GM12878 (cell line): ENCODE results near the gene BRINP2. TPM values are rescaled to one million over a fixed set of nuclear protein-coding genes. Genes with fewer than 3 reads are reported as not detected.

Source experiments
- ATAC-seq: fragments of 200-7000 bp; cut with Tn5 transposase; 3 replicates; pipeline ENCODE4 v1.9.1; 2020; ENCODE audit warnings: mild to moderate bottlenecking, moderate library complexity
- BruUV-seq: library from RNA; stranded (reverse); fragments of 400-500 nt; replicated peaks from 2 replicates; lab custom pipeline; 2021; lab: Mats Ljungman, UMichigan
- CTCF ChIA-PET: fragments of 300-600 bp; sonication (Branson Sonifier 250); formaldehyde crosslinking; extraction: SDS; loops from one replicate; lab custom pipeline; 2021; ENCODE audit warnings: inconsistent platforms; lab: Yijun Ruan, JAX
- POLR2A ChIA-PET: fragments of 350-600 bp; formaldehyde crosslinking; extraction: SDS; loops from one replicate; lab custom pipeline; 2021; ENCODE audit warnings: inconsistent platforms; lab: Charles Lee
- RAD21 ChIA-PET: fragments of 300-600 bp; sonication (Branson Sonifier 250); formaldehyde crosslinking; loops from one replicate; lab custom pipeline; 2023; ENCODE audit warnings: antibody characterized with exemption; ENCODE audit not compliant: unreplicated experiment; lab: Charles Lee
- SMC1A ChIA-PET: fragments of 300-600 bp; sonication (Branson Sonifier 250); formaldehyde crosslinking; loops from one replicate; lab custom pipeline; 2023; ENCODE audit not compliant: unreplicated experiment, uncharacterized antibody; lab: Charles Lee
- DNase-seq: peaks from one replicate; pipeline ENCODE4 v3.0.0-alpha.2; 2011; ENCODE audit warnings: low read depth, low spot score
- FAIRE-seq: peaks from 3 replicates; lab custom pipeline; 2011; peaks lifted over from hg19 to GRCh38; lab: Jason Lieb, UNC
- H2AFZ ChIP-seq: 2 replicates; pipeline ENCODE4 v1.6.0; 2011; ENCODE audit warnings: low read depth, low read length, control low read depth; ENCODE audit not compliant: control insufficient read depth
- H3K27ac ChIP-seq: 2 replicates; pipeline ENCODE4 v1.5.1; 2011; ENCODE audit warnings: control low read depth; ENCODE audit not compliant: control insufficient read depth, insufficient read depth
- H3K27me3 ChIP-seq, 2 experiments: replicated peaks in 1 of 2; 2 replicates each; pipeline versions ENCODE4 v1.6.0 to v1.6.1; 2011; ENCODE audit warnings: low read length in 1 of 2; ENCODE audit not compliant: control insufficient read depth in 2 of 2, insufficient read depth in 2 of 2
- H3K36me3 ChIP-seq, 2 experiments: 2 replicates each; pipeline ENCODE4 v1.5.1; 2011; ENCODE audit warnings: low read length in 1 of 2; ENCODE audit not compliant: control insufficient read depth in 2 of 2, insufficient read depth in 2 of 2
- H3K4me1 ChIP-seq: 2 replicates; pipeline ENCODE4 v1.6.1; 2011; ENCODE audit warnings: mild to moderate bottlenecking, low read length, moderate library complexity, mixed read lengths; ENCODE audit not compliant: control insufficient read depth, insufficient read depth
- H3K4me2 ChIP-seq: 2 replicates; pipeline ENCODE4 v1.6.0; 2011; ENCODE audit warnings: control low read depth; ENCODE audit not compliant: control insufficient read depth, insufficient read depth
- H3K4me3 ChIP-seq: fragments of 200-600 bp; sonication (generic); 2 replicates; pipeline ENCODE4 v1.5.1; 2016
- H3K79me2 ChIP-seq: 2 replicates; pipeline ENCODE4 v1.6.0; 2011; ENCODE audit warnings: low read length; ENCODE audit not compliant: control insufficient read depth, insufficient read depth
- H3K9ac ChIP-seq: 2 replicates; pipeline ENCODE4 v1.8.0; 2011; ENCODE audit warnings: low read length, control low read depth, mixed read lengths; ENCODE audit not compliant: control insufficient read depth, insufficient read depth
- H3K9me3 ChIP-seq: replicated peaks from 3 replicates; pipeline ENCODE4 v1.5.1; 2011; ENCODE audit warnings: mild to moderate bottlenecking, low read length; ENCODE audit not compliant: control insufficient read depth, insufficient read depth
- H4K20me1 ChIP-seq: 2 replicates; pipeline ENCODE4 v1.6.0; 2011; ENCODE audit not compliant: control insufficient read depth, insufficient read depth
- BACH1 ChIP-seq: fragments of 450-650 bp; IDR thresholded peaks from 2 replicates; pipeline ENCODE4 v1.6.1; 2017; ENCODE audit warnings: mild to moderate bottlenecking, borderline replicate concordance
- BRCA1 ChIP-seq: IDR thresholded peaks from 2 replicates; pipeline ENCODE4 v1.6.1; 2011; ENCODE audit warnings: low read depth, low read length, improper control_type of control experiment
- MEF2B ChIP-seq: fragments of 450-650 bp; IDR thresholded peaks from 2 replicates; pipeline ENCODE4 v1.6.1; 2018; ENCODE audit warnings: mild to moderate bottlenecking, moderate library complexity; ENCODE audit not compliant: partially characterized antibody, poor library complexity, severe bottlenecking
- SIN3A ChIP-seq: IDR thresholded peaks from 2 replicates; pipeline ENCODE4 v1.6.1; 2012; ENCODE audit warnings: low read depth, low read length, improper control_type of control experiment
- SPI1 ChIP-seq: IDR thresholded peaks from 2 replicates; pipeline ENCODE4 v1.6.1; 2011; ENCODE audit warnings: low read depth, mild to moderate bottlenecking, low read length, moderate library complexity, borderline replicate concordance; ENCODE audit not compliant: insufficient read depth
- TBL1XR1 ChIP-seq: IDR thresholded peaks from 2 replicates; pipeline ENCODE4 v1.6.1; 2012; ENCODE audit warnings: low read depth, low read length, improper control_type of control experiment
- WGBS: methylation state at CpG from one replicate; pipeline ENCODE4 v1.1.6; 2016; ENCODE audit warnings: low lambda C conversion rate; ENCODE audit not compliant: insufficient replicate concordance, insufficient coverage; ENCODE audit errors: missing lambda C conversion rate; 5-methylcytosine and 5-hydroxymethylcytosine counted together
- in situ Hi-C: fragments of 300-500 bp; cut with MboI; formaldehyde crosslinking; loops from 9 replicates; pipeline ENCODE4 v1.14.3; 2018; ENCODE audit warnings: mixed read lengths
- intact Hi-C: fragments of 100-400 bp; cut with micrococcal nuclease; formaldehyde crosslinking; loops from one replicate; pipeline ENCODE4 v1.14.2; 2022; ENCODE audit not compliant: unreplicated experiment
- polyA plus RNA-seq, 11 experiments: library from polyadenylated mRNA; depleted of rRNA in 4 of 11; unstranded in 6 of 11; stranded (reverse) in 5 of 11; fragments of >200 nt; fragmentation: Nextera tagmentation in 4 of 11; fragmentation: Illumina TruSeq in 1 of 11; extraction: Ambion mirVana in 4 of 11; extraction: Trizol in 1 of 11; gene quantifications; 1 replicate in 1 of 11; 2 replicates in 10 of 11; pipeline versions ENCODE4 v1.2.1 to v1.2.3, GENCODE V29; 2011 to 2016; ENCODE audit warnings: inconsistent platforms in 2 of 11, missing spikeins in 2 of 11, low read depth in 1 of 11
- total RNA-seq, 4 experiments: library from RNA; depleted of rRNA in 3 of 4; stranded (reverse); fragments of >200 nt in 3 of 4; fragmentation: Illumina TruSeq in 1 of 4; extraction: Trizol in 1 of 4; gene quantifications; 2 replicates each; pipeline versions ENCODE4 v1.2.1 to v1.2.3, GENCODE V29; 2013 to 2021

BRINP2 gene
- total and polyA plus RNA-seq, 10 of the 15 experiments (the other 5 are each of a cell fraction or from before 2014, with no cell fraction given), result 0.03 TPM; not detected in 9

- no peaks in the 10 kb centered on the region for H4K20me1 ChIP-seq
- H2AFZ ChIP-seq, result no peak overlapping the region
- H3K9ac ChIP-seq, result no peak overlapping the region
- in situ Hi-C loops (no loop called here), intact Hi-C loops (no loop called here)
- no peaks in the 10 kb centered on the region for H3K4me1 ChIP-seq
- no TSS peak for BruUV-seq
- SMC1A ChIA-PET, result no interaction called here
- no peak overlapping the region for H3K27ac ChIP-seq
- POLR2A ChIA-PET, result no interaction called here
- TF ChIP-seq SPI1 (peak; percentile 53; the same call in 1 of the 2 replicates), MEF2B (no peak)
- RAD21 ChIA-PET, result no interaction called here
- H3K4me3 ChIP-seq, result no peak overlapping the region
- no peaks in the 10 kb centered on the region for H3K36me3 ChIP-seq
- CTCF ChIA-PET, result no interaction called here
- peak; percentile 46; the same call in 2 of the 3 replicates for ATAC-seq
- H3K4me2 ChIP-seq, result no peak overlapping the region
- no peaks in the 10 kb centered on the region for H3K79me2 ChIP-seq
- DNase-seq, result no peak
- no peak for FAIRE-seq
- no peaks in the 10 kb centered on the region for H3K9me3 ChIP-seq
- WGBS, result 0% methylated on average over 2 of the region's 2 CpGs
- H3K27me3 ChIP-seq, result 0 out of 4 replicates have a peak, but pooled peaks cover 0 to 2% of the 10 kb centered on the region in 2 experiments
Measured at GRCh38 chr1:177223359-177223758, 52.6 kb downstream of the BRINP2 start.

- ChIA-PET RAD21 (no interaction called here), POLR2A (no interaction called here), SMC1A (no interaction called here), CTCF (no interaction called here)
- ATAC-seq, result no peak
- no peaks in the 10 kb centered on the region for H4K20me1 ChIP-seq
- WGBS, result 2% methylated on average over 8 of the region's 8 CpGs
- TF ChIP-seq BACH1, result no peak
- TF ChIP-seq TBL1XR1, result no peak
- TF ChIP-seq SIN3A, result no peak
- no peak for TF ChIP-seq BRCA1
- H3K4me2 ChIP-seq, result no peak overlapping the region
- H3K4me3 ChIP-seq, result no peak overlapping the region
- no peak overlapping the region for H3K27ac ChIP-seq
- no TSS peak for BruUV-seq
- H3K27me3 ChIP-seq, result no peaks in the 10 kb centered on the region
- no peaks in the 10 kb centered on the region for H3K79me2 ChIP-seq
- in situ Hi-C loops (no loop called here), intact Hi-C loops (no loop called here)
- DNase-seq, result no peak
- H3K36me3 ChIP-seq, result no peaks in the 10 kb centered on the region
- no peak for FAIRE-seq
- no peaks in the 10 kb centered on the region for H3K9me3 ChIP-seq
- no peaks in the 10 kb centered on the region for H3K4me1 ChIP-seq
- H3K9ac ChIP-seq, result no peak overlapping the region
- no peak overlapping the region for H2AFZ ChIP-seq
Measured at GRCh38 chr1:177227978-177228692, 57.4 kb downstream of the BRINP2 start.
